Measurements from ENCODE around the gene KCNK16. TPM values are rescaled to one million over a fixed set of nuclear protein-coding genes. Genes with fewer than 3 reads are reported as not detected.
A peak's percentile ranks its signal among the peaks of the same experiment; 100 is the strongest.

The KCNK16 gene
- total and polyA plus RNA-seq, 2 donors from 2014 or later: not detected

DNA sequence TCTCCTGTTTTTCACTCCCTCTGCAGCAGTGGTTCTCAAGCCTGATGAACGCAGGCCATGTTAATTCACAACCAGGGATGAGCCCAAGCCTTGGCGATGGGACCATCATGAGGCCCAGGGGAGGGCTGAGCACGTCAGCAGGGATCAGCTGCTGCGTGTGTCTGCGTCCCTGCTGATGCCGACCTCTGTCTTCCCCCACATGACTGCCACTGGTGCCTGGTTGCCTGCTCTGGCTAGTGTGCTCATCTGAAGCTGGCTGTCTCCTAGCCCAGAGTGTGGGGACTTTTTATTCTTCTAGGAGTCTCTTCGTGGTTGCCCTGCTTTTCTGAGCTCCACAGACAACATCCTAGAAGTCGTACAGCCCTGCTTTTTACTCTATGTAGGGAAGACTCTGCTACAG is 40.8 kb upstream of the KCNK16 start:
- no peak overlapping the region for H3K9ac ChIP-seq (ENCODE audit: low read length in 3 of 3)
- FAIRE-seq (no peak), DNase-seq (no peak)
- TF ChIP-seq, protein P1, sequence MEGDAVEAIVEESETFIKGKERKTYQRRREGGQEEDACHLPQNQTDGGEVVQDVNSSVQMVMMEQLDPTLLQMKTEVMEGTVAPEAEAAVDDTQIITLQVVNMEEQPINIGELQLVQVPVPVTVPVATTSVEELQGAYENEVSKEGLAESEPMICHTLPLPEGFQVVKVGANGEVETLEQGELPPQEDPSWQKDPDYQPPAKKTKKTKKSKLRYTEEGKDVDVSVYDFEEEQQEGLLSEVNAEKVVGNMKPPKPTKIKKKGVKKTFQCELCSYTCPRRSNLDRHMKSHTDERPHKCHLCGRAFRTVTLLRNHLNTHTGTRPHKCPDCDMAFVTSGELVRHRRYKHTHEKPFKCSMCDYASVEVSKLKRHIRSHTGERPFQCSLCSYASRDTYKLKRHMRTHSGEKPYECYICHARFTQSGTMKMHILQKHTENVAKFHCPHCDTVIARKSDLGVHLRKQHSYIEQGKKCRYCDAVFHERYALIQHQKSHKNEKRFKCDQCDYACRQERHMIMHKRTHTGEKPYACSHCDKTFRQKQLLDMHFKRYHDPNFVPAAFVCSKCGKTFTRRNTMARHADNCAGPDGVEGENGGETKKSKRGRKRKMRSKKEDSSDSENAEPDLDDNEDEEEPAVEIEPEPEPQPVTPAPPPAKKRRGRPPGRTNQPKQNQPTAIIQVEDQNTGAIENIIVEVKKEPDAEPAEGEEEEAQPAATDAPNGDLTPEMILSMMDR (IDR thresholded peaks at IDR 0.05; ENCODE audit: borderline replicate concordance, extremely low read depth, insufficient read depth): no peak
- no peak overlapping the region for H3K27ac ChIP-seq (ENCODE audit: low read depth in 2 of 2, low read length in 2 of 2)
- intact Hi-C loops (cut with DNase I): no loop called here
- H3K27me3 ChIP-seq (ENCODE audit: control insufficient read depth, insufficient read depth, low read length): no peaks in the 10 kb centered on the region
- H3K36me3 ChIP-seq (ENCODE audit: control insufficient read depth in 2 of 3, insufficient read depth in 3 of 3, low read length in 3 of 3): no peaks in the 10 kb centered on the region
- no peak overlapping the region for H3K4me3 ChIP-seq (ENCODE audit: low read length in 3 of 3)
- H3K4me1 ChIP-seq (ENCODE audit: control insufficient read depth in 2 of 3, insufficient read depth in 2 of 3, low read depth in 1 of 3, low read length in 3 of 3): peaks cover 0 to 4% (median 0%) of the 10 kb centered on the region in 3 donors
- no peaks in the 10 kb centered on the region for H3K9me3 ChIP-seq (ENCODE audit: control insufficient read depth in 2 of 3, insufficient read depth in 1 of 3, low read length in 3 of 3)

DNA sequence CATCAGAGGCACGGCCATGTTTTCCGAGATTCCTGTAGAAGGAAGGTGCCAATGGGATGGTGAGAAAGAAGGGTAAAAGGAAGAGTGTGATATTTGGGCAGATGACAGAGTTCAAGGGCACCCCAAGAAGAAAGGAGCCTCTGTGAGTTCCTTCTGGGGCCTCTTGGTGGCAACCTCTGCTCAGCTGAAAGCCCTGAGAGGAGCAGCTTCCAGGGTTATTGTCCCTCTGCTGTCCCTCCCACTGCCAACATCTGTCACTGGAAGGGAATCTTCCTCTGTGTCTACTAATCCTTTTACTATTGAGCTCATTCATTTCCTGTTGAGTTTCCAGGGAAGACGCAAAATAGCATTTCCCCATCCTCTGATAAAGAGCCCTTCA is 40.0 kb upstream of the KCNK16 start:
- Histone ChIP-seq H3K27me3 (ENCODE audit: control insufficient read depth, insufficient read depth, low read length) (no peaks in the 10 kb centered on the region), H3K36me3 (ENCODE audit: control insufficient read depth in 2 of 3, insufficient read depth in 3 of 3, low read length in 3 of 3) (no peaks in the 10 kb centered on the region), H3K4me1 (ENCODE audit: control insufficient read depth in 2 of 3, insufficient read depth in 2 of 3, low read depth in 1 of 3, low read length in 3 of 3) (peaks cover 0 to 4% (median 0%) of the 10 kb centered on the region in 3 donors), H3K9ac (ENCODE audit: low read length in 3 of 3) (peak overlapping the region in 1 of 3 donors; percentile 12), H3K9me3 (ENCODE audit: control insufficient read depth in 2 of 3, insufficient read depth in 1 of 3, low read length in 3 of 3) (no peaks in the 10 kb centered on the region), H3K27ac (ENCODE audit: low read depth in 2 of 2, low read length in 2 of 2) (no peak overlapping the region), H3K4me3 (ENCODE audit: low read length in 3 of 3) (no peak overlapping the region)
- intact Hi-C loops (cut with DNase I): no loop called here
- DNase-seq (peak in 2 of 5 donors; percentile 34 to 37), FAIRE-seq (no peak)
- TF ChIP-seq, protein P1 (IDR thresholded peaks at IDR 0.05; ENCODE audit: borderline replicate concordance, extremely low read depth, insufficient read depth): no peak

DNA sequence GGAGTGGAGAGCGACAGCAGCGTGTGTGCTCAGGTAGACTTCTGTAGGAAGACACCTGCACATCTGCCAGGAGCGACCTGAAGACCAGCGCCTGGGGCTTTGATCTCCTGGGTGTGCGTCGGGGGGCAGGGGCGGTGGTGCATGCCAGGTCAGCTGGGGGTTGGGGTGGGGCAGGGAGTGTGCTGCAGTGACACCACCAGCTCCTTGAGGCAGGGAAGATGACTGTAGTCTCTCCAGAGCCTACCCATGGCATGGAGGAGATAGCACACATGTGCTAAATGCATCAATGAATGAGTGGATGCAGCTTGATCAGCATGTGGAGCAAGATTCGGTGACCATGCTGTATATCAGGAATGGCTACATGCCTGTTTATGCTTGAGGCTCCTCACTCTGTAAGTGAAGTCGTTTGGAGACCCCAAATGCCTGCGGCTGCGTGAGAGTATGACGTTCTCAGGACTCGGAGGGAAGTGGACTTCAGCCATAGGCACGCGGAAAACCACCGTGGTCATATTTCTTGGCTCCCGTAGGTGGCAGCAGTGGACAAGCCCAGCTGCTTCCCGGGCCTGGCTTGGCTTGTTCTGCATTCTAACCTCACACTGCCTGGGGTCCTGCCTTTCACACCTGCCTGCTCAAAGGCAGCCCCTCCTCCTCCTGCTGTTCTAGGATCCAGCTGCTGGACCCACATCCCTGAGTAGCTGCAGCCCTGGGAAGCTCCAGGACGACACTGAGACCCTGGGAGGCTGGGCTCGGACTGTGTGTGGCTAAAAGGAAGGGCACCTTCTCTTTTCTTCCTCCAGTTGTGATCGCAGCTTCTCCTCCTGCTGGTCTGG is 39.4 kb upstream of the KCNK16 start:
- no peaks in the 10 kb centered on the region for H3K36me3 ChIP-seq (ENCODE audit: control insufficient read depth in 2 of 3, insufficient read depth in 3 of 3, low read length in 3 of 3)
- H3K27me3 ChIP-seq (ENCODE audit: control insufficient read depth, insufficient read depth, low read length): no peaks in the 10 kb centered on the region
- no peaks in the 10 kb centered on the region for H3K9me3 ChIP-seq (ENCODE audit: control insufficient read depth in 2 of 3, insufficient read depth in 1 of 3, low read length in 3 of 3)
- intact Hi-C loops (cut with DNase I): no loop called here
- H3K9ac ChIP-seq (ENCODE audit: low read length in 3 of 3): peak overlapping the region in 1 of 3 donors; percentile 12
- TF ChIP-seq, protein P1 (IDR thresholded peaks at IDR 0.05; ENCODE audit: borderline replicate concordance, extremely low read depth, insufficient read depth): peak; percentile 63
- DNase-seq: peak in 4 of 5 donors; percentile 87 to 92 (median 90)
- H3K4me1 ChIP-seq (ENCODE audit: control insufficient read depth in 2 of 3, insufficient read depth in 2 of 3, low read depth in 1 of 3, low read length in 3 of 3): peaks cover 0 to 4% (median 0%) of the 10 kb centered on the region in 3 donors
- FAIRE-seq: no peak
- H3K27ac ChIP-seq (ENCODE audit: low read depth in 2 of 2, low read length in 2 of 2): no peak overlapping the region
- no peak overlapping the region for H3K4me3 ChIP-seq (ENCODE audit: low read length in 3 of 3)

Data from kidney (tissue), 14 donors.